Omental fat pad (tissue), 4 donors: ENCODE data around the gene KCNG2. TPM values are rescaled to one million over a fixed set of nuclear protein-coding genes. Genes with fewer than 3 reads are reported as not detected.

Experiments
- ATAC-seq: fragments of 150-250 bp; one replicate; pipeline ENCODE4 v1.9.1; 2016; ENCODE audit warnings: mild to moderate bottlenecking, moderate library complexity; ENCODE audit not compliant: low FRiP score
- DNase-seq: peaks from one replicate; pipeline ENCODE4 v3.0.0-alpha.2; 2019; ENCODE audit warnings: low spot score
- CTCF ChIP-seq, 3 donors: fragments of 450-650 bp; IDR thresholded peaks; one replicate each; pipeline ENCODE4 v1.5.1; 2016 to 2017; ENCODE audit warnings: antibody characterized with exemption in 3 of 3, mild to moderate bottlenecking in 3 of 3, moderate library complexity in 2 of 3
- total RNA-seq, 4 donors: library from RNA; depleted of rRNA; stranded (reverse); fragments of >200 nt; gene quantifications; one replicate each; pipeline ENCODE4 v1.1.0, GENCODE V29; 2016

Gene KCNG2
- total RNA-seq, 4 donors from 2014 or later, result 0.75 to 2.4 (median 0.96) TPM; not detected in 1

- peak; percentile 87 for ATAC-seq
- TF ChIP-seq CTCF (IDR thresholded peaks at IDR 0.05), result no peak
Measured at GRCh38 chr18:79790996-79791972, 6.5 kb upstream of the KCNG2 start.

GRCh38 chr18:79792096-79792987, 5.4 kb upstream of the KCNG2 start:
- ATAC-seq (no peak), DNase-seq (no peak)
- no peak for TF ChIP-seq CTCF (IDR thresholded peaks at IDR 0.05)

More at GRCh38 chr18:79790996-79791972, 6.5 kb upstream of the KCNG2 start:
- DNase-seq, result peak; percentile 62

GRCh38 chr18:79792988-79793355, 4.8 kb upstream of the KCNG2 start:
- no peak for TF ChIP-seq CTCF (IDR thresholded peaks at IDR 0.05)
- ATAC-seq (no peak), DNase-seq (no peak)

- TF ChIP-seq CTCF (IDR thresholded peaks at IDR 0.05), result no peak
- ATAC-seq (no peak), DNase-seq (no peak)
Measured at GRCh38 chr18:79794846-79795245, 2.9 kb upstream of the KCNG2 start.

- TF ChIP-seq CTCF (IDR thresholded peaks at IDR 0.05), result no peak
- DNase-seq (no peak), ATAC-seq (no peak)
Measured at GRCh38 chr18:79795446-79795845, 2.3 kb upstream of the KCNG2 start.

GRCh38 chr18:79796016-79796415, 1.7 kb upstream of the KCNG2 start:
- ATAC-seq (no peak), DNase-seq (no peak)
- TF ChIP-seq CTCF (IDR thresholded peaks at IDR 0.05), result no peak
